Measurements from ENCODE around the gene SKA1. TPM values are rescaled to one million over a fixed set of nuclear protein-coding genes. Genes with fewer than 3 reads are reported as not detected.

The SKA1 gene, protein sequence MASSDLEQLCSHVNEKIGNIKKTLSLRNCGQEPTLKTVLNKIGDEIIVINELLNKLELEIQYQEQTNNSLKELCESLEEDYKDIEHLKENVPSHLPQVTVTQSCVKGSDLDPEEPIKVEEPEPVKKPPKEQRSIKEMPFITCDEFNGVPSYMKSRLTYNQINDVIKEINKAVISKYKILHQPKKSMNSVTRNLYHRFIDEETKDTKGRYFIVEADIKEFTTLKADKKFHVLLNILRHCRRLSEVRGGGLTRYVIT
- polyA plus RNA-seq (ENCODE audit: insufficient read length): 10.0 TPM
- long read RNA-seq, donor 1: 0 reads
- long read RNA-seq, donor 2: 0 reads
- long read RNA-seq, donor 3, partial matches to known transcripts: 0 of 2 reads
- long read RNA-seq, donor 3, other reads (novel, unspliced or antisense): 0 of 2 reads
- long read RNA-seq, donor 4: 0 reads
- long read RNA-seq, donor 5: 0 reads
- long read RNA-seq, donor 6: 0 reads
- long read RNA-seq, donor 7, partial matches to known transcripts: 0 of 1 reads
- long read RNA-seq, donor 7, other reads (novel, unspliced or antisense): 0 of 1 reads
- long read RNA-seq, donor 8: 0 reads

DNA sequence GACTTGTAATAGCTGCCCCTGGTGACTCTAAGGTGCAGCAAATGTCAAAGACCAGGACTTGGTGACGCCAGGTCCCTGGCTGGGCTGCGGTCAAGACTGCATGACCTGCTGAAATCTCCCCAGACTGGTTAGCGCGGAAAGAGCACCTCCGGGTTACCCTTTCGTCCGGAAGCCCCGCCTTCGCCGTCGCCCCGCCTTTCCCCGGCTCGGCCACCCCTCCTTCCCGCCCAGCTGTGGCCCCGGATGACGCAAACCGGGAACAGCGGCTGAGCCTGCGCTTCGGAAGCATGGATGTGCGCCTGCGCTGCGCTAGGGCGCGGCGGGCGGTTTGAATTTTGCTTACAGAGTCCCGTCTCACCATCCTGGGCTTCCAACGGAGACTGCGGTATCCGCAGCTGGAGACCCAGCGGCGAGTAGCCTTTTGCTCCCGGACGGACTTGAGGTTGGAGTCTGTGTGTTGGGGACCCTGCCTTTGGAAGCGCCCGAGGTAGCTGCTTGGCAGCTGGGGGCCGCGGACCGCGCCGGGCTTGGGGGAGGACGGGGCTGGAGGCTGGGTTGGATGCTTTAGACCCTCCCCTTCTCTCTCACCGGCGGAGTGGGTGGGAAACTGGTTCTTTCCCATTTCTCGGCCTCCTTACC lies at the start of gene SKA1:
Gene SKA1, plus strand, starts transcription at position 294 of the 639 bp plus-strand sequence. CDS start 785 bp downstream, outside the sequence.
- peak; percentile 95 for DNase-seq

DNA sequence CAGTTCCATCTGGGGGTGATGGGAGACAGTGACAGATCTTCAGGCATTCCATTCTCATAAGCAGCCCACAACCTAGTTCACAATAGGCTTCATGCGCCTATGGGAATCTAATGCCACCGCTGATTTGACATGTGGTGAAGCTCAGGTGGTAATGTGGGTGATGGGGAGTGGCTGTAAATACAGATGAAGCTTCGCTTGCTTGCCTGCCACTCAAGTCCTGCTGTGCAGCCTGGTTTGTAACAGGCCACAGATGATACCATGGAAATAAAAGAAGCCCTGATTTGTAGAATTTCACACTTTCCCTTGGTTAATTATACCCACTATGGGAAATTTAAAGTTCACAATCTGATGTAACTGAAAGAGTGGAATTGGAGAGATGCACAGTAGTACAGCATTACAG lies 46.9 kb upstream of the SKA1 start:
- no peak for DNase-seq

DNA sequence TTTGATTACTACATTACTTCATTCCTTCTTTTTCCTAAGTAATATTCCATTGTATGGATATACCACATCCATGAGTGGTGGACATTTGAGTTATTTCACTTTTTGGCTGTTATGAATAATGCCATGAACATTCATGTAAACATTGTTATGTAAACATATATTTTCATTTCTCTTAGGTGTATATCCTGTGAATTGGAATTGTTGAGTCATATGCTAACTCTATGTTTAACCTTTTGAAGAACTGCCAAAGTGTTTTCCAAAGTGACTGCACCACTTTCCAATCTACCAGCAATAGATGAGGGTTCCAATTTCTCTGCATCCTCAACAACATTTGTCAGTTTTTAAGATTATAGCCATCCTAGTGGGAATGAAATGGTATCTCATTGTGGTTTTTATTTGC lies 44.7 kb upstream of the SKA1 start:
- DNase-seq: no peak

DNA sequence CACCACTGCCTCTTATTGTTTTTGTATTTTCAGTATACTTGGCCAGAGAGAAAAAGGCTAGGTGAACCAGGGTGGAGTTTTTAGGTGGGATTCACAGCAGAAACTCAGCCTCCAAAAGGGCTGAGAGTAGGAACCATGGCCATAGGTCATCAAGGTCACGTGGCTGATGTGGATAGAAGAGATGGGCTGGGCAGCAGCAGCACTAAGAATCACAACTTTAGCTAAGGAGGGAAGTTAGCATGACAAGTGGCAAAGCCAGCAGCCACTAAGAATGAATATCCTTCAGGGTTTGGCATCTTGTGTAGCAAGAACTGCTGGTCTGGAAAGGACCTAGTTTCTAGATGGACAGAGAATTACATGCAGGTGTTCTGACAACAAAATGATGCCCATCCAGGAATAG lies 43.2 kb upstream of the SKA1 start:
- DNase-seq: no peak

DNA sequence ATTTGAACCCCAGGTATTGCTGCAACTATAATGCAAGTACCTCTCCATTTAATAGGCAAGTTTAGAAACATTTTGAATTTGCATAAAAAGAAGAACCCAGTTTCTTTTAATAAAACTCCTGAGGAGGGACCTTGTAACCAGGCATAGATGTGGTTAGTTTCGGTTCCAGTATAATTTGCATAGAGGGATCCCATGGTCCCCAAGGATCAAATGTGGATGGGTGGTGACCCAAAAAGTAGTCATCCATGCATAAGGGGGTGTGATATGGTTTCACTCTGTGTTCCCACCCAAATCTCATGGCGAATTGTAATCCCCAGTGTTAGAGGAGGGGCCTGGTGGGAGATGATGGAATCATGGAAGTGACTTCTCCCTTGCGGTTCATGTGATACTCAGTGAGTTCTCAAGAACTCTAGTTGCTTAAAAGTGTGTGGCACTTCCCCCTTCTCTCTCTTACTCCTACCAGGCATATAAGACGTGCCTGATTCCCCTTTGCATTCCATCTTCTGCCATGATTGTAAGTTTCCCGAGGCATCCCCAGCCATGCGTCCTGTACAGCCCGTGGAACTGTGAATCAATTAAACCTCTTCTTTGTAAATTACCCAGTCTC lies 40.2 kb upstream of the SKA1 start:
- DNase-seq: no peak

DNA sequence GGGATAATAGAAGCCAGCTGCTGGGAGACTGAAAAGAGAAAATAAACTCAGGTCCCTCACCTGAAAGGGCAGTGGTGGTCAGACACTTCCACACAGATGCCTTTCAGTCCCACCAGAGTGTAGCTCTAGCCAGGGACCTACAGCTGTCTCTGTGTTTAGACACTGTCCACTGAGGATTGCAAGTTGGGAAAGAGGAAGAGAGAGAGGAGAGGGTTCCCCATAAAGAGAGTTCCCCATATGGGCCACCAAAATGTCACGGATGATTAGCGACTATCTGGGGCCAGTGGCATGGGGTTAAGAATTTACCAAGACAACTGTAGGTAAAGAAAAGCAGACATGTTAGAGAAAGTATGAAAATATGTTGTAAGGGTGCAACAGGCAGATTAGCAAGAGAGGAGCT lies 36.7 kb upstream of the SKA1 start:
- no peak for DNase-seq

DNA sequence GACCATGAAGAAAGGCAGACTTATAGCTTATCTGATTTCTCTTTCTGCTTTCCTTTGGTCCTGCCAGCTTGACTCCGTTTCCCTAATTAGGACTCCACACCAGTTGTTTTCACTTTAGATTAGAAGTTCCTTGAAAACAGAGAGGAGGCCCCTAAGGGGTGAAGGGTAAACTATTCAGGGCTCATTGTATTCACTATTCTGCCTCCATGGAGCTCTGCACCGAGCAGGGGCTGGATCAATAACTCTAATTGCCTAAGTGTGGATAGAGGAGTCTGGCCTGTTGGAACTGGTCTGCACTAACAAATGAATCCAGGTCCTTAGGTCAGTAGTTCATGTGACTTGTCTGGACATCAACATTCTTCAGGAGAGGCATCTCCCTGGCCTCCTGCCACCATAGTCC lies 36.1 kb upstream of the SKA1 start:
- no peak for DNase-seq

DNA sequence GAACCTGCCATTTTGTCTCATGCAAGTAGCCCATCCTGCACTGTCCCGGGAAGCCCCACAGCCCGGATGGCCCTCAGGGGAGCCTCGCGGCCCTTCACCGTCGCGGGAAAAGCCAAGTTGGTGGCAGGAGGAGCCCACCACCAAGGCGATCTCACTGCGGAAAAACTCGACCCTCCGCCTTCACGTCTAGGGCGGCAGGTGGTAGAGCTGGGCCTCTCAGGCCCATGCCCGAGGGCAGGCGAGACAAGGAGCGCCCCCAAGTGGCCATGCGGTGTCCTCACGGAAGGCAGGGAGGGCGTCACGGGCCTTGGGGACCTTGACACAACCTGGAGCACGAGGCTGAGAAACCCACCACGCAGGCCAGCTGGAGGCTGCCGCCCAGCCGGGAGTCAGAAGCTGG lies 34.8 kb upstream of the SKA1 start:
- no peak for DNase-seq

DNA sequence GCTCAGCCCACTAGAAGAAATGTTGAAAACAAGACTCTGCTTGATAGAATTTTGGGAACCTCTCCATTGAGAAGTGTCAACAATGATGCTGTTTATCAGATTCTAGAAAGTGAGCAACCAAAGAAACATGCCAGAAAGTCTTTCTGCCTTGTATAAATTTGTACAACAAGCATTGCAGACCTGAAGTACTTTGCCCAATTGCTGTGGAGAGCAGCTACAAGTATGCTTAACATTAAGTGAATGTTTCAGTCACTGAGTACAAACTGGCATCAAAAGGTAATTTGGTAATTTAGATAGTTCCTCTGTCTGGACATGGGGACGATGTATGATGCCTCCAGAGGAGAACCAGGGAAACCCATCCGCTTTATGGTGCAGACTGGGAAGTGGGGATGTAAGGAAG lies 33.4 kb upstream of the SKA1 start:
- no peak for DNase-seq

DNA sequence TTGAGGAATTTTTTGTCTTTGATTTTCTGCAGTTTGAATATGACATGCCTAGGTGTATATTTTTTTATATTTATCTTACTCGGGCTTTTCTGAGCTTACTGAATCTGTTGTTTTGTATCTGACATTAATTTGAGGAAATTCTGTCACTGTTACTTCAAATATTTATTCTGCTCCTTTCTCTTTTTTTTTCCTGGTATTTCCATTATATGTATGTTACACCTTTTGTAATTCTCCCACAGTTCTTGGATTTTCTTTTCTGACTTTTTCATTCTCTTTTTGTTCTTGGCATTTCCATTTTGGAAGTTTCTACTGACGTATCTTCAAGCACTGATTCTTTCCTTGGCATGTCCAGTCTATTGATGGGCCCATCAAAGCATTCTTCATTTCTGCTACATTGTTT lies 24.1 kb upstream of the SKA1 start:
- DNase-seq: no peak

DNA sequence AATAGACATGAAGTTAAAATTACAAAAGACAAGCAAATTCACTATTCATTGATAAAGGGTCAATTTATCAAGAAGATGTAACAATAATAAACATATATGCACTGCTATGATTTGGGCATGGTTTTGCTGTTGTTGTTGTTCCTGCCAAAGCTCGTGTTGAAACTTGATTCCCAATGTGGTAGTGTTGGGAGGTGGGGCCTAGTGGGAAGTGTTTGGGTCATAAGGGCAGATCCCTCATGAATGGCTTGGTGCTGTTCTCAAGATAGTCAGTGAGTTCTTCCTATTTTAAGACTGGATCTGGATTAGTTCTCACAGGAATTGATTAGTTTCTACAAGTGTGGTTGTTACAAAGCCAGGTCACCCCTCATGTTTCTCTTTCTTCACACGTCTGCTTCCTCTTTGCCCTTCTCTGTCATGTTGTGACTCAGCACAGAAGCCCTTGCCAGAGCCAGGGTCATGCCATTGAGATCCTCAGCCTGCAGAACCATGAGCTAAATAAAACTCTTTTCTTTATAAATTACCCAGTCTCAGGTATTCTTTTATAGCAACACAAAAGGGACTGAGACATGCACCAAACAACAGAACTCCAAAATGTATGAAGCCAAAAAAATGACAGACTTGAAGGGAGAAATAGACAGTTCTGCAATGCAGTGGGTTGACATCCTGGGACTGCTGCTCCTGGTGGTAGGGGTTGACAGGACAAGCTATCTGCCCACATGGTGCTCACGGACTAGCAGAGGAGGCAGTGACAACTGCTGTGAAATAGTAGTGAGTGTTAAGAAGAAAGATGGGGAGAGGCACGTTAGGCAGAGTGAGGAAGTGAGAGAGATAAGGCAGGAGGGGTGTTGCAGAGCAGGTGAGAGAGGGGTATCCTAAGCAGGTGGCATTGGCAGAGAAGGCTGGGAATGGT lies 18.6 kb upstream of the SKA1 start:
- no peak for DNase-seq

DNA sequence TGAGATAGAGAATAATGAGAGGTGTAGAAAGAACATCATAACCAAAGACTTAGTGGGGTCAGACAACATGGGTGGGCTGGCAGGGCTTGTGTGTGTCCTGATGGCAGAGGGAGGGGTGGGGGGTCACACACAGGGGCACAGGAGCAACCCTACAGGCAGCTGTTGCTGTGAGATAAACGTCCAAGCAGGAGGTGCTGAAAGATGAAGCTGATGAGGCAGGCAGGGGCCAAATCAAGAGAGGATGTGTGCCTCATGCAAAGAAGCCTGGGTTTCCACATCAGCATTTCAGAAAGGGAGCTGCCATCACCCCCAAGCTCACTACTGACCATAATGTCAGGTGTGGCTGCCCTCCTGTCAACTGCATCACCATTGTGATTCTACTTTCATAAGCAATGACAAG lies 16.0 kb upstream of the SKA1 start:
- no peak for DNase-seq

DNA sequence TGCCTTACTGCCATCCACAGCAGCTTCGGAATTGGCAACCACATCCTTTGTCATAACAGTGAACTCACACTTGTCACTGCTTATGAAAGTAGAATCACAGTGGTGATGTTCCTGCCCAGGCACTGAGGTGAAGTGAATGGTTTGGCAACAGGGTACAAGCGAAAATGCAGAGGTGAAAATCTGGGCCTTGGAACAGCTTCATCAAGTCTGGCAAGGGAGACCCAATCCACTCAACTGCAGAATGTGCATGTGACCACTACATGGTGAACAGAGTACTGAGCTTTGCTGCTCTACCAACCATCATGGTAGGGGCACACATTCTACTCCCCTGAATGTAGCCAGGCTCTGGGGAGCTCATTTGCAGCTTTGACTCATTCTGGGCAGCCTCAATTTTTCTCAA lies 15.0 kb upstream of the SKA1 start:
- no peak for DNase-seq

DNA sequence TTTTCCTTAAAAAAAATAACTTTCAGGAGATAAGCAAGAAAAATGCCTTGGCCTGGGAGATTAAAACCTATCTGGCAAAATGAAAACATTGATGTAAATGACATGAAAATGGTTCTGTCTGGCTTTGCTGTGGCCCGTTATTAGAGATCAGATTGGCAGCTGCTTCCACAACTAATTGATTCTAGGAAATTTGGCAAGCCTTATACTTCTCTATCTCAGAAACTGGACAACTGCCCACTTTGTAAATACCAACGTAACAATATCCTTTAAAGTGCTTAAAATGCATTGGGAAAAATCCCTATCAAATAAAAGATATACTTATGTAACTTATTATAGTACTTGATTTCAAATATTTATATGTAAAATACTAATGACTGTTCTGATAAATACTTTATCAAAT lies 14.2 kb upstream of the SKA1 start:
- DNase-seq: no peak

DNA sequence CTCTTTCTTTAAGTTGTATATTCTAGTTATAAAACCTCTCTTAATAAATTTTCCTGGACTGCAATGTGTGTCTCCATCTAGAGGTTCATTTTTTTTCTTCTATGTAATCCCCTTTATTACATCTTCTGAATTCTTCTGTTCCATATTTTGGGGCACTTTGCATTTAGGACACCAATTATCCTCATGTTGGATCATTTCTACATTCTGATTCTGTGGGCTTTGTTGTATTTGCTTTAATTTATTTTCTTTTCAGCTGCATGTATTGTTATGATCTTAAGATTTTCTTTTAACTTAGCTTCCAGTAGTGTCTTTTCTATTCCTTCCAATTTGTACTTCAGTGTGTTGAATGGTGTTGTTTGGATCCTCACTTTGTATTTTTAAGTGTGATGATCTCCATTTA lies 5.2 kb upstream of the SKA1 start:
- no peak for DNase-seq

DNA sequence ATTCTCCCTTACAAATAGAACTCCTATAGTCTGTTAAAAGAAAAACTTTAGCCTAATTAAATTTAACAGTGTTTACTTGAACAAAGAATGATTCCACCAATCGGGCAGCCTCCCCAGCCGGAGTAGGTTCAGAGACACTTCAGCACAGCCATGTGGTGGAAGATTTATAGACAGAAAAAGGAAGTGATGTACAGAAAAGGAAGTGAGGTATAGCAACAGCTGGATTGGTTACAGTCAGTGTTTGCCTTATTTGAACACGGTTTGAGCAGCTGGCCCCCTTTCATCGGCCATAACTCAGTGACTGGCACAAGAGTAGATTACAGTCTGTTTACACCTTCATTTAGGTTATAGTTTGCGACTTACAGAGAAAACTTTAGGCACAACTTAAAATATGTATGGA lies 2.1 kb upstream of the SKA1 start:
- no peak for DNase-seq

DNA sequence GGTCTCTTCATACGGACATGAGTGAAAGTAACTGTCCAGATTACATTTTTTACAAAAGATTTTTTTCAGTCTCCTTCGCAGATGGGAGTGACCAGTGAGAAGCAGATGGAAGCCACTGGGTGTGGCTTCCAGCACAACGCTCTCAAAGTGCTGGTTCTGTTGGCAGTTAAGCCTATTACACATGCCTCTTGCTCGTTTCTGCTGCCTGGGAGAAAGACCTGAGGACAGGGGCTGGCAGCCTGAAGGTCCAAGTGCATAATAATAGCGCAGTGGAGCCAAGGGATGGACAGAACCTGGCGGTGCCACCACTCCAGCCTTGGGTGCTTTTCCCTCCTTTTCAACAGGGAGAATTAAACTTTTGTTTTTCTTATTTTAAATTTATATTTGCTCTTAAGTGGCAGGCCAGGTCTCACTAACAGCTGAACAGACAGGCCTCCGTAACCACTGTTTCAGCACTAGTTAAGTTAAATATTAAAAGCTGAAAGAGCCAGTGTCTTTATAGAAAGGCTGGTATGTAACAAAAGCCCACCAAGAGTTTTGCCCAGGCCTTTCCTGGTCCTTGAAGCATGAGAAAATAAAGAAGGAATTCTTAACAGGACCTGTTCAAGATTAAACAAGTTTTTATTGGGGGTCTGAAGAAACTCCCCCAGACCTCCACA lies 1.2 kb upstream of the SKA1 start:
- DNase-seq: peak; percentile 19

DNA sequence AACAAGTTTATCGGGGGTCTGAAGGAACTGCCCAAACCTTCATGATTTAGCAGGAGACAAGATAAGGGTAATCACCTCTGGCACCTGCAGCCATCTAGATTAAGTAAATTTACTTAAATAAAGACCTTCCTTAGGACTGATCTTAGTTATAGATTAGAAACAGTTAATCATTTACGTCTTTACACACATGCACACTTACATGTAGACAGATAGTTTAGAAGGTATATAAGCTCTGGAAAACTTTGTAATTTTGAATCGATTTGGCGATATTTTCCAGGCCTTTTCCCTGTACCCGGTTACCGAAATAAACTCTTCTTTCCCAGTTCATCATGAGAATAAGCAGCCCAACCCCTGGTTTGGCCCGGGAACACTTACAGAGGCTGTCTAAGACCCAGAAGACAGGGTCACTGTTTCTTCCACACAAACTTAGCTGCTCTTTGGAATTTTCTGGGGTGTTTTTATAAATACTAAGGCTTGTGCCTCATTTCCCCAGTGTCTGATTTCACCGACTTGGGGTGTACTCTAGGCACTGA lies 560 bp upstream of the SKA1 start:
- peak; percentile 19 for DNase-seq

DNA sequence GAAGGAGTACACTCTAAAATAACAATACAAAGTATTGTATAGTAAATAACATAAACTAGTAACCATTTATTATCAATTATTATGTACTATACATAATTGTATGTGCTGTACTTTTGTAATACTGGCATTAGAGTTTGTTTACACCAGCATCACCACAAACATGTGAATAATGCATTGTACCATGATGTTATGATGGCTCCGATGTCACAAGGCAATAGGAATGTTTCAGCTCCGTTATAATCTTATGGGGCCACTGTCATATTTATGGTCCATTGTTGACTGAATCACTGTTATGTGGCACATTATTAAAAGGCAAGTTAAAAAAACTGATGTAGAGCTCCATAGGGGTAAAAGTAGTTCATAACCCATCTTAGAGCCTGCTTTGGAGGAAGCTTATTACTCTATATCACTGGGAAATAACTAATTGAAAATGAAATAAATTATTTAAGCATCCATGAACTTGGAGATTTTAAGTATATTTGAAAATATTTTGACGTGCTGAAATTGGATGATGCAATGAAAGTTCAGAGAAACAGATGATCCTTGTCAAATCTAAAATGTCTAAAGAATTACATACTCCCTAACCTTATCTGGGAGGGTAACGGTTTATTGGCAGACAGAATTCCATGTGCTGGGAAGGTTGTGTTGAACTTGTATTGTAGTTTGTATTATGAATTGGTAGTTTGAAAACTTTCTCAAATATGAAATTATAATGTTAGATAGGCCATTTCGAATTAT lies 2.4 kb downstream of the SKA1 start:
- DNase-seq: no peak

DNA sequence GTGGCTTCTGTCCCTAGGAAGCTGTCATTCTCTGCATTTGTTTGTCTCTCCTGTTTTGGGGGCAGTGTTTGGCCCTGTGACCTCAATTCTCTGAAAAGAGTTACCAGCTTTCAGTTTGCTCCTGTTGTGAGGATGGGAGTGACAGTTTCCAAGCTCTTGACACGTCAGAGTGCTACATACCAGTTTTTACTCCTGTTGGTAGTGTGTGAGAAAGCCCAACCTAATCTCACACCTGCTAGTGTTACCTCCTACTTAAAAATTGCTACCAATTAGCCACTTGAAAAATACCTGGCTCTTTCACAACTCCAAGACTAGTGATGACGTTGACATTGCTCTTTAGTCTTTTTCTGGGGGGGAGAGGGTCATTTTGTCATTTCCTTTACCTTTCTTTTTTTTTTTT lies 14.1 kb downstream of the SKA1 start:
- DNase-seq: no peak

DNA sequence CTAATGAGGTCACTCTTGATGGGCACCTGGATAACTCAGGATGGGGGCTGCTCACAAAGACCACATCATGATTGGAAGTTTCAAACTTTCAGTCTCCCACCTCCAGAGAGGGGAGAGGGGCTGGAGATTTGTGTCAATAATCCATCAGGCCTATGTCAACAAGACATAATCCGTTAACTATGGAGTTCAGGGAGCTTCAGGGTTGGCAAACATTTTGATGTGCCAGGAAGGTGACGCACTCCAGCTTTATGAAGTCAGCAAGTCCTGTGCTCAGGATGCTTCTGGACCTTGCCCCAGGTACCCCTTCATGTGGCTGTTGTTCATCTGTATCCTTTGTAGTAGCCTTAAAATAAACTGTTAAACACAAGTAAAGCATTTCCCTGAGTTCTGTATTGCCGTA lies 19.0 kb downstream of the SKA1 start:
- DNase-seq: no peak

All from left kidney (tissue), 8 donors.